ENCODE measurements around the gene WDFY4. TPM values are rescaled to one million over a fixed set of nuclear protein-coding genes. Genes with fewer than 3 reads are reported as not detected.

The WDFY4 gene
- polyA plus RNA-seq, 4 donors: under 0.01 to 3.2 (median 0.88) TPM

- no peak overlapping the region for H3K4me3 ChIP-seq (ENCODE audit: low read depth in 1 of 3, low read length in 3 of 3)
- 76 to 89% (median 86%) methylated on average over 4 of the region's 4 CpGs for WGBS, 3 donors
- no peaks in the 10 kb centered on the region for H3K27me3 ChIP-seq (ENCODE audit: control insufficient read depth in 3 of 3, insufficient read depth in 3 of 3, low read length in 3 of 3)
- H3K27ac ChIP-seq (ENCODE audit: low read depth in 1 of 3, low read length in 2 of 3): no peak overlapping the region
- FAIRE-seq (no peak), DNase-seq (no peak)
- H3K4me1 ChIP-seq (ENCODE audit: control insufficient read depth in 3 of 3, insufficient read depth in 2 of 3, low read depth in 1 of 3, low read length in 2 of 3): no peaks in the 10 kb centered on the region
- H3K36me3 ChIP-seq (ENCODE audit: control insufficient read depth in 3 of 3, insufficient read depth in 2 of 3, low read depth in 1 of 3, low read length in 3 of 3): no peaks in the 10 kb centered on the region
- H3K9me3 ChIP-seq (ENCODE audit: control insufficient read depth in 2 of 2, insufficient read depth in 1 of 2, low read depth in 1 of 2, low read length in 1 of 2): no peaks in the 10 kb centered on the region
These were observed 90.5 kb downstream of the WDFY4 start for GRCh38 chr10:48775206-48775517.

GRCh38 chr10:48776005-48776522 lies 91.4 kb downstream of the WDFY4 start:
- no peak for DNase-seq
- Histone ChIP-seq H3K4me1 (ENCODE audit: control insufficient read depth in 3 of 3, insufficient read depth in 2 of 3, low read depth in 1 of 3, low read length in 2 of 3) (no peaks in the 10 kb centered on the region), H3K36me3 (ENCODE audit: control insufficient read depth in 3 of 3, insufficient read depth in 2 of 3, low read depth in 1 of 3, low read length in 3 of 3) (no peaks in the 10 kb centered on the region), H3K27ac (ENCODE audit: low read depth in 1 of 3, low read length in 2 of 3) (no peak overlapping the region), H3K4me3 (ENCODE audit: low read depth in 1 of 3, low read length in 3 of 3) (no peak overlapping the region), H3K27me3 (ENCODE audit: control insufficient read depth in 3 of 3, insufficient read depth in 3 of 3, low read length in 3 of 3) (no peaks in the 10 kb centered on the region), H3K9me3 (ENCODE audit: control insufficient read depth in 2 of 2, insufficient read depth in 1 of 2, low read depth in 1 of 2, low read length in 1 of 2) (no peaks in the 10 kb centered on the region)
- FAIRE-seq: no peak
- WGBS, 3 donors: 78 to 87% (median 79%) methylated on average over 5 of the region's 5 CpGs

DNA sequence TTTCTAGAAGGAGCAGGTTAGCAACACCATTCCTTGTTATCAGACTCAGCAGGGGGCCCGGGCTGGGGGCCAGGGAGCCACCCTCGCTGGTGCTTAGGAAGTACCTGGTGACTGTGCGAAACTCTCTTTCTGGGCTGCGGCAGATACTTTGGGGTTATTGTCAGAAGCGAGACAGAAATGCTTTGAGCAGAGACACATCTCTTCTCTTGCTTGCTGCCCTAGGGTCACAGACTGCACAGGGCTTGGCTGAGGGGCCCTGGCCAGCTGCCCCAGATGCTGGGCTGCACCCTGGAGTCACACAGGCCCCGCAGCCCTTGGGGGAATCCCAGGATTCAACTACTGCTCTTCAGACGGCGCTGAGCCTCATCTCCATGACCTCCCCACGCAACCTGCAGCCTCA lies 91.9 kb downstream of the WDFY4 start:
- Histone ChIP-seq H3K27ac (ENCODE audit: low read depth in 1 of 3, low read length in 2 of 3) (no peak overlapping the region), H3K27me3 (ENCODE audit: control insufficient read depth in 3 of 3, insufficient read depth in 3 of 3, low read length in 3 of 3) (no peaks in the 10 kb centered on the region), H3K9me3 (ENCODE audit: control insufficient read depth in 2 of 2, insufficient read depth in 1 of 2, low read depth in 1 of 2, low read length in 1 of 2) (no peaks in the 10 kb centered on the region), H3K4me3 (ENCODE audit: low read depth in 1 of 3, low read length in 3 of 3) (no peak overlapping the region), H3K4me1 (ENCODE audit: control insufficient read depth in 3 of 3, insufficient read depth in 2 of 3, low read depth in 1 of 3, low read length in 2 of 3) (no peaks in the 10 kb centered on the region), H3K36me3 (ENCODE audit: control insufficient read depth in 3 of 3, insufficient read depth in 2 of 3, low read depth in 1 of 3, low read length in 3 of 3) (no peaks in the 10 kb centered on the region)
- 59 to 69% (median 66%) methylated on average over 9 of the region's 9 CpGs for WGBS, 3 donors
- DNase-seq (no peak), FAIRE-seq (no peak)

DNA sequence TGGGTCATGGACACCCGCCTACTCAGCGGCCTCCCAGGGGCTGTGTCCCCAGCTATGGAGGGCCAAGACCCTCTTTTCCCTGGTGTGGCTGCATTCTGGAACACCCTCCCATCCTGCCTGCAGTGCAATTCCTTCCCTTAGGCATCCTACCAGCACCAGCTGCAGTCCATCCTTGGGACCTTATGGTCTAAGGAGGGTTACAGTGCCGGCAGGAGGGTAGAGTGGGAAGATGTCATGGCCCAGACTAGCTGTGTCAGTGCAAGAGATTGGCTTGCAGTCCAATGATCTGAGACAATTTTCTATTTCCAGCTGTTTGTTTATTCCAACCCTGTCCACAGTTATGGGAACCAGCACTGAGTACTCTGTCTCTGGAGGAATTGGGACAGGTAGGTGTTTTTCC lies 92.4 kb downstream of the WDFY4 start:
- Histone ChIP-seq H3K9me3 (ENCODE audit: control insufficient read depth in 2 of 2, insufficient read depth in 1 of 2, low read depth in 1 of 2, low read length in 1 of 2) (no peaks in the 10 kb centered on the region), H3K4me1 (ENCODE audit: control insufficient read depth in 3 of 3, insufficient read depth in 2 of 3, low read depth in 1 of 3, low read length in 2 of 3) (no peaks in the 10 kb centered on the region), H3K27ac (ENCODE audit: low read depth in 1 of 3, low read length in 2 of 3) (no peak overlapping the region), H3K36me3 (ENCODE audit: control insufficient read depth in 3 of 3, insufficient read depth in 2 of 3, low read depth in 1 of 3, low read length in 3 of 3) (no peaks in the 10 kb centered on the region), H3K27me3 (ENCODE audit: control insufficient read depth in 3 of 3, insufficient read depth in 3 of 3, low read length in 3 of 3) (no peaks in the 10 kb centered on the region), H3K4me3 (ENCODE audit: low read depth in 1 of 3, low read length in 3 of 3) (no peak overlapping the region)
- WGBS, 3 donors: 88 to 91% (median 90%) methylated on average over 3 of the region's 3 CpGs
- DNase-seq (no peak), FAIRE-seq (no peak)

DNA sequence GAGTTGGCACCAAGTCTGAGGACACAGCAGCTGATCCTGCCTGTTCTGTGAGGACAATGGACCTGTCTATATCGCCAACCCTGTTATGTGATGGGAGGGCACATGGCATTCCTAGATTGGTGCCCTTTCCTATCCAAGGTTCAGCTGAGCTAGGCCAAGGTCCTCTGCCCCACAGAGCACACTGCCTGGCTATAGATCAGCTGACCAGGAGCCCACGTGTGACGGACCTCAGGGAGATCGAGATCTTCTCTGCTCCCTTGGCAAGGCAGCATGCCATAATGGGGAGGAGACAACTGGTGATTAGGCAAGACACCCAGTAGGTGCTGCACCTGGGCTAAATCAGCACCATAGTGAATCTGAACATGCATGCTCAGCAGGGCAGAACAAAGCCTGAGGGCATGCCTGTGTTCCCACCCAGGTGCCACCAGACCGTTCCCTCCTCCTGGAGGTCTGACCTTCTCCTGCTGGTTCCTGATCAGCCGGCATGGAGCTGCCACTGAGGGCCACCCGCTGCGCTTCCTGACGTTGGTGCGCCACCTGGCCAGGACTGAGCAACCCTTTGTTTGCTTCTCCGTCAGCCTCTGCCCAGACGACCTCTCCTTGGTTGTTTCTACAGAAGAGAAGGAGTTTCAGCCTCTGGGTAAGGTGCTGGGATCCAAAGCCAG lies 93.7 kb downstream of the WDFY4 start:
- Histone ChIP-seq H3K27ac (ENCODE audit: low read depth in 1 of 3, low read length in 2 of 3) (no peak overlapping the region), H3K27me3 (ENCODE audit: control insufficient read depth in 3 of 3, insufficient read depth in 3 of 3, low read length in 3 of 3) (peaks cover 0 to 3% (median 0%) of the 10 kb centered on the region in 3 donors), H3K4me3 (ENCODE audit: low read depth in 1 of 3, low read length in 3 of 3) (no peak overlapping the region), H3K9me3 (ENCODE audit: control insufficient read depth in 2 of 2, insufficient read depth in 1 of 2, low read depth in 1 of 2, low read length in 1 of 2) (no peaks in the 10 kb centered on the region), H3K36me3 (ENCODE audit: control insufficient read depth in 3 of 3, insufficient read depth in 2 of 3, low read depth in 1 of 3, low read length in 3 of 3) (no peaks in the 10 kb centered on the region), H3K4me1 (ENCODE audit: control insufficient read depth in 3 of 3, insufficient read depth in 2 of 3, low read depth in 1 of 3, low read length in 2 of 3) (no peaks in the 10 kb centered on the region)
- WGBS, 3 donors: 83 to 91% (median 89%) methylated on average over 12 of the region's 12 CpGs
- FAIRE-seq: no peak
- DNase-seq: no peak

DNA sequence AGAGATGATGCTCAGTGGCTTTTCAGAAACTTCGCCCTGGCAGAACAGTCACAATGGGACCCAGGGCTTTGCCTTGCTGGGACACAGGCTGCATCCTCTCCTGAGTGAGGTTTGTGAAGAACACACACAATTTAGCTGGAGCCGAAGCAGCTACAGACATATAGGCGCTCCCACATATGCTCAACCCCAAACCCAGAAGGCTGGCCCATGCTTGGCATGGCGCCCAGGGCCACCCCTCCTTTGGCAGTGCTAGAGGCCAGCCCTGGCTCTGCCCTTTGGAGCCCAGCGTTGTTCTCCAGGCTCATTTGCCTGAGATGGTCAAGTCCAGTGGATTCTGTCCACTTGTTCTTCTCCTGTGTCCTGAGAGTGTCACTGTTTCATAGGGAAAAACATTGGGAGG lies 94.4 kb downstream of the WDFY4 start:
- 75 to 91% (median 80%) methylated on average over 5 of the region's 5 CpGs for WGBS, 3 donors
- no peak for DNase-seq
- peaks cover 0 to 3% (median 0%) of the 10 kb centered on the region in 3 donors for H3K27me3 ChIP-seq (ENCODE audit: control insufficient read depth in 3 of 3, insufficient read depth in 3 of 3, low read length in 3 of 3)
- no peaks in the 10 kb centered on the region for H3K36me3 ChIP-seq (ENCODE audit: control insufficient read depth in 3 of 3, insufficient read depth in 2 of 3, low read depth in 1 of 3, low read length in 3 of 3)
- H3K4me3 ChIP-seq (ENCODE audit: low read depth in 1 of 3, low read length in 3 of 3): no peak overlapping the region
- no peak overlapping the region for H3K27ac ChIP-seq (ENCODE audit: low read depth in 1 of 3, low read length in 2 of 3)
- FAIRE-seq: no peak
- no peaks in the 10 kb centered on the region for H3K9me3 ChIP-seq (ENCODE audit: control insufficient read depth in 2 of 2, insufficient read depth in 1 of 2, low read depth in 1 of 2, low read length in 1 of 2)
- H3K4me1 ChIP-seq (ENCODE audit: control insufficient read depth in 3 of 3, insufficient read depth in 2 of 3, low read depth in 1 of 3, low read length in 2 of 3): no peaks in the 10 kb centered on the region

- no peaks in the 10 kb centered on the region for H3K36me3 ChIP-seq (ENCODE audit: control insufficient read depth in 3 of 3, insufficient read depth in 2 of 3, low read depth in 1 of 3, low read length in 3 of 3)
- no peaks in the 10 kb centered on the region for H3K9me3 ChIP-seq (ENCODE audit: control insufficient read depth in 2 of 2, insufficient read depth in 1 of 2, low read depth in 1 of 2, low read length in 1 of 2)
- DNase-seq: no peak
These were observed 95.0 kb downstream of the WDFY4 start for GRCh38 chr10:48779546-48780152.

GRCh38 chr10:48780341-48780740 lies 95.7 kb downstream of the WDFY4 start:
- FAIRE-seq (no peak), DNase-seq (no peak)
- Histone ChIP-seq H3K27ac (ENCODE audit: low read depth in 1 of 3, low read length in 2 of 3) (no peak overlapping the region), H3K36me3 (ENCODE audit: control insufficient read depth in 3 of 3, insufficient read depth in 2 of 3, low read depth in 1 of 3, low read length in 3 of 3) (no peaks in the 10 kb centered on the region), H3K4me1 (ENCODE audit: control insufficient read depth in 3 of 3, insufficient read depth in 2 of 3, low read depth in 1 of 3, low read length in 2 of 3) (no peaks in the 10 kb centered on the region), H3K4me3 (ENCODE audit: low read depth in 1 of 3, low read length in 3 of 3) (no peak overlapping the region), H3K9me3 (ENCODE audit: control insufficient read depth in 2 of 2, insufficient read depth in 1 of 2, low read depth in 1 of 2, low read length in 1 of 2) (no peaks in the 10 kb centered on the region), H3K27me3 (ENCODE audit: control insufficient read depth in 3 of 3, insufficient read depth in 3 of 3, low read length in 3 of 3) (peaks cover 0 to 3% (median 0%) of the 10 kb centered on the region in 3 donors)
- WGBS, 3 donors: 87 to 92% (median 88%) methylated on average over 5 of the region's 5 CpGs

More at GRCh38 chr10:48779546-48780152, 95.0 kb downstream of the WDFY4 start:
- H3K4me1 ChIP-seq (ENCODE audit: control insufficient read depth in 3 of 3, insufficient read depth in 2 of 3, low read depth in 1 of 3, low read length in 2 of 3): no peaks in the 10 kb centered on the region
- no peak overlapping the region for H3K4me3 ChIP-seq (ENCODE audit: low read depth in 1 of 3, low read length in 3 of 3)
- 85 to 95% (median 88%) methylated on average over 6 of the region's 6 CpGs for WGBS, 3 donors
- FAIRE-seq: no peak
- H3K27ac ChIP-seq (ENCODE audit: low read depth in 1 of 3, low read length in 2 of 3): no peak overlapping the region
- peaks cover 0 to 3% (median 0%) of the 10 kb centered on the region in 3 donors for H3K27me3 ChIP-seq (ENCODE audit: control insufficient read depth in 3 of 3, insufficient read depth in 3 of 3, low read length in 3 of 3)
